Hematopoietic multipotent progenitor cell treated with erythropoietin and hydrocortisone succinate and interleukin-3 and kit ligand, for 17 days (in vitro differentiated cells): ENCODE data around the gene PIK3CB.
"Not testable (repeated sequence)": the region's sequence is repeated elsewhere in the genome, so short reads cannot be mapped to it uniquely, and the experiment has no call there.

Experiments used
- DNase-seq: peaks from one replicate; pipeline ENCODE4 v3.0.0-alpha.2; 2015; ENCODE audit warnings: low spot score

Gene PIK3CB

DNA sequence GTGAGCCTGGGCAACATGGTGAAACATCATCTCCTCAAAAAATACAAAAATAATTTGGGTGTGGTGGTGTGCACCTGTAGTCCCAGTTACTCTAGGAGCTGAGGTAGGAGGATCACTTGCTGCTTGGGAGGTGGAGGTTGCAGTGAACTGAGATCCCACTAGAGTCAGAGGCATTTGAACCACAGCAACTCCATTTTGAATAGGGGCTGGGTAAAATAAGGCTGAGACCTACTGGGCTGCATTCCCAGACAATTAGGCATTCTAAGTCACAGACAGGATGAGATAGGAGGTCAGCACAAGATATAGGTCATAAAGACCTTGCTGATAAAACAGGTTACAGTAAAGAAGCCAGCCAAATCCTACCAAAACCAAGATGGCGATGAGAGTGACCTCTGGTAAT lies 12.1 kb upstream of the PIK3CB start:
- not testable (repeated sequence) for DNase-seq

DNA sequence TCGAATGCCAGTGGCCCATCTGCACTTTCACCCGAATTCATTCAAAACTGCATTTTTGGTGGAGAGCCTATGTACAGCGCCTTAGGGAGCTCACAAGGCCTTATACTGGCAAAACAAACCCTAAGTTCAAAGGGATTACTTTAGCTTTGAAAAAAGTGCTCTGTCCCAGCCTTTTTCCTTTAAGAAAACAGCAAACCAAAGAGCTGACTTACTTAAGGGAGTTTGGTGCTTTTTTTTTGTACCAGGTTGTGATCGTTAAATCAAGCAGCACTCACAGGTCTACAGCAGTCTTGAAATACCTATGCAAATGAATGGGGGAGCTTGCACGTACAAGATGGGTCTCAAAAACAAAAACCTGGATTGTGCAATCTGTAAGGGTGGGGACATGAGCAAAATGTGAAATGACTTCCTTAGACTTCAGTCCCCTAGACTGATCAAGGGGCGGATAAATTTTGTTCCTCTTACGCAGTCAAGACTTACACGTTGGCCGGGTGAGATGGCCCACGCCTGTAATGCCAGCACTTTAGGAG lies 11.6 kb upstream of the PIK3CB start:
- no peak for DNase-seq

DNA sequence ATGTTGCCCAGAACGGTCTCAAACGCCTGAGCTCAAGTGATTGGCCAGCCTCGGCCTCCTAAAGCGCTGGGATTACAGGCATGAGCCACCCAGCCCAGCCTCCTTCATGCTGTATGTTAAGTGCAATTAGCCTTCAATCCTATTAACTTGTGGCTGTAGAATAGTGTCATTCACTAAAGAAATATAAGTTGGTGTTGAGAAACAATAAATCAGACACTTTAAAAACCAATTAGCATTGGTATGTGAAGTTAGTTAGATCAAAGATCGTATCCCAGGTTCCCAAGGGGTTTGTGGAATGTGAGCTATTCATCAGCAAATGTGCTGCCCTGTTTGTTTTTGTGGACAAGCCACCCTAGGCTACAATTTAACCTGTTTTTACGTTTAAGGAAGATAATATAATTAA lies 11.0 kb upstream of the PIK3CB start:
- DNase-seq: no peak

DNA sequence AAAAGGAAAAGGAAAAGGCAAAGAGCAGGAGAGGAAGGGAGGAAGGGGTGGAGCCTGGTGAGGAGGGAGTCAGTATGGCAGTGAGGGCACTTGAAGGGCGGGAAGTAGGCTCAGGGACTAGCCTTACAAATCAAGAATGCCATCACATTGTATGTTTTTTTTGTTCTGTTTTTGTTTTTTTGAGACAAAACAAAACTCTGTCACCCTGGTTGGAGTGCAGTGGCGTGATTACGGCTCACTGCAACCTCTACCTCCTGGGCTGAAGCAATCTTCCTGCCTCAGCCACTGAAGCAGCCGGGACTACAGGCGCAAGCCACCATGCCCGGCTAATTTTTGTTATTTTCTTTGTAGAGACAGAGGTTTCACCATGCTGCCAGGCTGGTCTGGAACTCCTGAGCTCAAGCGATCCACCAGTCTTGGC lies 10.5 kb upstream of the PIK3CB start:
- no peak for DNase-seq

DNA sequence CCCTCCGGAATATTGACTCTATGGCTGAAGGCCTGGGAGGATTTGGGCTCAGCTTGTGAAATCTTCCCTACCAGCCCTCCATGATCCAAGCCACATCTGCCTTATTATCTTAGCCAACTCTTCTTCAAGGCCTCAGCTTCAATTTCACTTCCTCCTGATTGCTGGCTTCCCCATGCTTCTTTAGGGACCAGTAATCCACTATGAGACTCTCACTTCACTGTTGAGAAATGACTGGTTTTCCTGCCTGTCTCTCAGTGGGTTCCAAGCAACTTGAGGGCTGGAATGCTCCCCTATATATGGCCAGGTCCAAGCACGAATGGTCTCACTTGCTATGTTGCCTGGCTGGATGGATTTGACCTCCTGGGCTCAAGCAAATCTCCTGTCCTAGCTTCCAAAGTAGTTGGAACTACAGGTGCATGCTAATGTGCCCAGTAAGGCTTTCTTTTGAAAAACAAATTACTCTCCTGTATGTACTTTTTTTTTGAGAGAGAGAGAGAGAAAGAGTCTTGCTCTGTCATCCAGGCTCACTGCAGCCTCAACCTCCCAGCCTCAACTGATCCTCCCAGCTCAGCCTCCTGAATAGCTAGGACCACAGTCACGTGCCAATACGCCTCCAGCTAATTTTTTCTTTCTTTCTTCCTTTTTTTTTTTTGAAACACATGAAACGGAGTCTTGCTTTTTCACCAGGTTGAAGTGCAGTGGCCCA lies 7.9 kb upstream of the PIK3CB start:
- no peak for DNase-seq

DNA sequence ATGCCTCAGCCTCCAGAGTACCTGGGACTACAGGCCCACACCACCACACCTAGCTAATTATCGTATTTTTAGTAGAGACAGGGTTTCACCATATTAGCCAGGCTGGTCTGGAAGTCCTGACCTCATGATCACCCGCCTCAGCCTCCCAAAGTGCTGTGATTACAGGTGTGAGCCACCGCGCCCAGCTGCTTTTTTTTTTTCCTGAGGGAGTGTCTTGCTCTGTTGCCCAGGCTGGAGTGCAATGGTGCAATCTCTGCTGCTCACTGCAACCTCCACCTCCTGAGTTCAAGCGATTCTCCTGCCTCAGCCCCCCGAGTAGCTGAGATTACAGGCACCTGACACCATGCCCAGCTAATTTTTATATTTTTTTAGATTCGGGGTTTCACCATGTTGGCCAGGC lies 3.7 kb upstream of the PIK3CB start:
- DNase-seq: not testable (repeated sequence)

DNA sequence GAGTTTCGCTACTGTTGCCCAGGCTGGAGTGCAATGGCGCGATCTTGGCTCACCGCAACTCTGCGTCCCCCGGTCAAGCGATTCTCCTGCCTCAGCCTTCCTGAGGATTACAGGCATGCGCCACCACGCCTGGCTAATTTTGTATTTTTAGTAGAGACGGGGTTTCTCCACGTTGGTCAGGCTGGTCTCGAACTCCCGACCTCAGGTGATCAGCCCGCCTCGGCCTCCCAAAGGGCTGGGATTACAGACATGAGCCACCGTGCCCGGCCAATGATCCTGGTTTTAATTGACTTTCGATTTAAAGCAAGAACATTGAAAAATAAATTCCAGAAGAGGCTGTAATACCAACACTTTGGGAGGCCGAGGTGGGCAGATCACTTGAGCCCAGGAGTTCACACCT lies 1.1 kb upstream of the PIK3CB start:
- DNase-seq: not testable (repeated sequence)

DNA sequence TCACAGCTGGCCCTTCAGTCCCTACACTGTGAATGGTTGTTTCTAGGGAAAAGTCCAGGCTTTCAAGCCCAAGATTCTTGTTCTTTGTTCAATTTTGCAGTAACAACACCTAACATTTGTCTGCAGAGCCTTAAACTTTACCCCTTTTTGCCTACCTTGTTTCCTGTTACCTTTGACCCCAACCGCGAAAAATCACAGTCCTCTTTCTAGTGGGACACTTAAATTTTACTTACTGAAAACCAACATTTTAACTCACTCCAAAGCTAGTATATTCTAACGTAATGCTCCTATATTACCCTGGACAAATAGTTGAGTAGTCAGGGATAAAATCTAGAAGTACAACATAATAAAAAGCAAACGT lies 649 bp upstream of the PIK3CB start:
- no peak for DNase-seq

DNA sequence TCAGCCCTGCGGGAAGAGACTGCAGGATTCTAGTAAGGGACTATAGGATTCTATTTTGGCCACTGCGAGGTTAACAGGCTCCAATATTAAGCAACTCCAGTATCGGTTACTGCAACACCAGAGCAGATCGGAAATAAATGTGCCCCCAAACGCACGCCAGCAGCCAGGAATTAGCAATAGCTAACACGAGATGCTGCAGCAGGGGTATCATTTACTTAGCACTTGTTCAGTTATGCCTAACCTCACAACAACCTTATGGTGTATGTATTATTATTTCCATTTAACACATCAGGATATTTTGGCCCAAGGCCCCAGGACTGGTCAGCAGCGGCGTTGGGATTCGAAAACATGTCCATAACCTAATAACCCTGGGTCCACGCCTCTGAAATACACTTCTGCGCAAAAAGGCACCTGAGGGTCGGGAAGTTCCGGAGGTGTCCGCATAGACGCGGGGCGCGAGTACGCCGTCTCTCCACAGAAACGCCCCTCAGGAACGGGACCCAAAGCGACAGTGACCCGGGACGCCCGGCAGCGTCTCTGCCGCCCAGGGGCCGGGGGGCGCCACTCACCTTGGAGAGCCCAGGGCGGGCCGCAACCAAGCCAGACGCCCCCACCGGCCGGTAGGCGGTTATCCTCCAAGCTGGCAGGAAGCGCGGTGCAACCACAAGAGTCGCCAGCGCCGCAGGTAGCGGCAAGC lies 681 bp downstream of the PIK3CB start:
- DNase-seq: peak; percentile 42

DNA sequence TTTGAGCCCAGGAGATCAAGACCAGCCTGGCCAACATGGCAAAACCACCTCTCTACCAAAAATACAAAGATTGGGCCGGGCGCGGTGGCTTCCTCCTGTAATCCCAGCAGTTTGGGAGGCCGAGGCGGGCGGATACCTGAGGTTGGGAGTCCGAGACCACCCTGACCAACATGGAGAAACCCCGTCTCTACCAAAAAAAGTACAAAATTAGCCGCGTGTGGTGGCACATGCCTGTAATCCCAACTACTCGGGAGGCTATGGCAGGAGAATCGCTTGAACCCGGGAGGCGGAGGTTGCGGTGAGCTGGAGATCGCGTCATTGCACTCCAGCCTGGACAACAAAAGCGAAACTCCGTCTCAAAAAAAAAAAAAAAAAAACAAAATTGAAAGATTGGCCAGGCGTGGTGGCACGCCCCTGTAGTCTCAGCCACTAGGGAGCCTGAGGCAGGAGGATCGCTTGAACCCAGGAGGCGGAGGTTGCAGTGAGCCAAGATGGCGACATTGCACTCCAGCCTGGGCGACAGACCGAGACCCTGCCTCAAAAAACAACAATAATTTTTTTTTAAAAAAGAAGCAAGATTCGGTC lies 2.2 kb downstream of the PIK3CB start:
- DNase-seq: not testable (repeated sequence)

DNA sequence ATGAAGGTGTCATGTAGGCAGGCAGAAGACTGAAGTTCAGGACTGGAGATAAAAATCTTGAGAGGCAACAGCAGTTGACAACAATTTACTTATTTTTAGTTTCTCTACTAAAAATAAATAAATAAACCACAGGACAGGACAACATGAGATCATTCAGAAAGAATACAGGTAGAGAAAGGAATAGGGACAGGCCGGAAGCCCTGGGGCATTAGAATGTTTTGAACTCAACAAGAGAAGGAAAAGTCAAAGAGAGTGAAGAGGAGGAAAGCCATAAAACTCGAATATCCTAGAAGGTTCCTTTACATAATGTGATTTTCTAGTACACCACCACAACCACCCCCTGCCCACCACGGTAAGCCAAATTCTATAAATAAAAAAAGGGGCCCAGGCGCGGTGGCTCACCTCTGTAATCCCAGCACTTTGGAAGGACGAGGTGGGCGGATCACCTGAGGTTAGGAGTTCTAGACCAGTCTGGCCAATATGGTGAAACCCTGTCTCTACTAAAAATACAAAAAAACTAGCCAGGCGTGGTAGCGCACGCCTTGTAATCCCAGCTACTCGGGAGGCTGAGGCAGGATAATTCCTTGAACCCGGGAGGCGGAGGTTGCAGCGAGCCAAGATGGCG lies 4.7 kb downstream of the PIK3CB start:
- no peak for DNase-seq

DNA sequence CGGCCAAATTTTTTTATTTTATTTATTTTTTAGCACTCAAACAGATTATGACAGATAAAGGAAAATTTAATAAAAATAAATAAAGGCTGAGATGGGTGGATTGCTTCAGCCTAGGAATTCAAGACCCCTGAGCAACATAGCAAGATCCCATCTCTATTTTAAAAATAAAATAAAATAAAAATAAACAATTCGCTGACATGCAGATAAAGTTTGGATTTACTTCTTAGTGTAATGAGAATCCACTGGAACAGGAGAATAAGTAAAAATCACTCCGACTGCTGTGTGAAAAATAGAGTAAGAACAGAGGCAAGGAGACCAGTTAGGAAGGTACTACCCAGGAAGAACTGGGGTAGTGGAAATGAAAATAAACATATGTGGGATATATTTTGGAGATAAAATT lies 5.6 kb downstream of the PIK3CB start:
- DNase-seq: no peak

DNA sequence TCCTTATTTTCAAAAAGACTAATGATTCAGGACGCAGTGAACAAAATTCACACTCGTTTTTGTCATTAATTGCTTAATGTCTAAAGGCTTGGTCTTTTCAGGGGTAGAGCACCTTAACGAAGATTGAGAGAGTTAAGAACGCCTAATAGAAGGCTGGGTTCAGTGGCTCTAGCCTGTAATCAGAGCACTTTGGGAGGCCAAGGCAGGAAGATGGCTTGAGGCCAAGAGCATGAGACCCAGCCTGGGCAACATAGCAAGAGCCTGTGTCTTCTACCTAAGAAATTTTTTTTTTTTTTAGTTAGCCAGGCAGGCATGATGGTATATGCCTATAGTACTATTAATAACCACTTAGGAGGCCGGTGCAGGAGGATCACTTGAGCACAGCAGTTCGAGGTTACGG lies 7.5 kb downstream of the PIK3CB start:
- no peak for DNase-seq

DNA sequence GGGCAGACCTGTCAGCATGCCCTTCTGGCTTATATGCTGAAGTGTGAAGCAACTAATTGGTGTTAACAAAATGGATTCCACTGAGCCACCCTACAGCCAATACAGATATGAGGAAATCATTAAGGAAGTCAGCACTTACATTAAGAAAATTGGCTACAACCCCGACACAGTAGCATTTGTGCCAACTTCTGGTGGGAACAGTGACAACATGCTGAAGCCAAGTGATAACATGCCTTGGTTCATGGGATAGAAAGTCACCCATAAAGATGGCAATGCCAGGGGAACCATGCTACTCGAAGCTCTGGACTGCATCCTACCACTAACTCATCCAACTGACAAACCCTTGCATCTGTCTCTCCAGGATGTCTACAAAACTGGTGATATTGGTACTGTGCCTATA lies 9.4 kb downstream of the PIK3CB start:
- no peak for DNase-seq

DNA sequence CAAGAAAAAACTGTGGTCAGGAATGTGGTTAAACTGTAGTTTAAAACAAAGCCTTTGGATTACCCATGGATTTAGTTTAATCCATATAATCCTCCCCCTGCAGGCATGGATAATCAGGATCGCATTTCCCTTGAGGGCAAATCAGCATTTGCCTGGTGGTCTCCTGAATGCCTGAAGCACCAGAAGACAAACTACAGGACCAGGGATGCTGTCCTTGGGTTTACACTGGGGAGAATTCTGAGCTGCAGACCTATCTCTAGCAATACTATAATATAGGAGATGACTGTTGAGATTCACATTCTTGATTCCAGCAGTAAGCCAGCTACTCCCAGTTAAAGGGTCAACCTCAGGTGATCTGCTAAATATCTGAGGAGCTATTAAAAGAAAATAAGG lies 10.6 kb downstream of the PIK3CB start:
- DNase-seq: no peak

DNA sequence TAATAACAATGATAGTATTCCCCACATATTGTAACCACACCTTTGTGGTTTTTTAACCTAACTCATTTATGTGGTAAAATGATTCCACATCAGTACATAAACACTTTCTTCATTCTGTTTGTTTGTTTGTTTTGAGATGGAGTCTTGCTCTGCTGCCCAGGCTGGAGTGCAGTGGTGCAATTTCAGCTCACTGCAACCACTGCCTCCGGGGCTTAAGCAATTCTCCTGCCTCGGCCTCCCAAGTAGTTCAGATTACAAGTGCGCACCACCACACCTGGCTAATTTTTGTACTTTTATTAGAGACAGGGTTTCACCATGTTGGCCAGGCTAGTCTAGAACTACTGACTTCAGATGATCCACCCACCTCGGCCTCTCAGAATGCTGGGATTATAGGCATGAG lies 14.3 kb downstream of the PIK3CB start:
- DNase-seq: not testable (repeated sequence)

DNA sequence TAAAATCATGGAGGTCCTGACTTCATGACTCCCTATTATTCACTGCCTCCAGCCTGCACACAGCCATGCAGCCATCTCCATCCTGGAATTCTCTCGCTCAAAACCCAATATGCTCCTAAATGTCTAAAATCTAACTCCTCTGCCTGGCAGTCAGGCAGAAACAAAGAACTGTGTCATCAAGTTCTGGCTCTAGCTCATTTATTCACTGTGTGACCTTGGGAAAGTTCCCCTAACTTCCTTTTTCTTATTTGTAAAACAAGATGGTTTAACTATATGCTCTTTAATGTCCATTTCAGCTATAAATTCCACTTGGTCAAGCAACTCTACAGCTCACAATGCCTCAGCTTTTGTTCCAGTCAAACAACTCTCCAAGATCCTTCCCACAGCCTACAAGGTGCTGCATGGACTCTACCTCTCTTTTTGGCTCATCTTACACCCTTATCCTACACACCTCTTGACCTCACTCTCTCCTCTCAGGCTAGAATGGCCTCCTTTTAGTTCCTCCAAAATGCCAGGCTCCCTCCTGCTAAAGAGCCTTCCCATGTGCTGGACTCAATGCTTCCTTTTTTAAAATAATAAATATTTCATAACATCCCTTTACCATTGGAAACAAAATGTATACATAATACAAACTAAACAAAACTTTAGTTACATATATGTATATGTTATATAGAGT lies 16.4 kb downstream of the PIK3CB start:
- DNase-seq: no peak

DNA sequence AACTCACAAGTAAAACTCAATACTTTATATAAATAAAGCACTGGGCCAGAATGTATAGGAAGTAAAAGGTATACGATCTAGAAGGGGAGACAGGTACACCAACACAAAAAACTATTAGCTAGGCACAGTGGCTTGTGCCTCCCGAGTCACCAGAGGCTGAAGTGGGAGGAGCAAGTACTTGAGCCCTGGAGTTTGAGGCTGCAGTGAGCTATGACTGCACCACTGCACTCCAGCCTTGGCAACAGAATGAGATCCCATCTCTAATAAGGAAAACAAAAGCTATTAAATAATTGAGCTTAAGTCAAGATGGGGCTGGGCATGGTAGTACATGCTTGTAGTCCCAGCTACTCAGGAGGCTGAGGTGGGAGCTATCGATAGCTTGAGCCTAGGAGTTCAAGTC lies 17.0 kb downstream of the PIK3CB start:
- no peak for DNase-seq

DNA sequence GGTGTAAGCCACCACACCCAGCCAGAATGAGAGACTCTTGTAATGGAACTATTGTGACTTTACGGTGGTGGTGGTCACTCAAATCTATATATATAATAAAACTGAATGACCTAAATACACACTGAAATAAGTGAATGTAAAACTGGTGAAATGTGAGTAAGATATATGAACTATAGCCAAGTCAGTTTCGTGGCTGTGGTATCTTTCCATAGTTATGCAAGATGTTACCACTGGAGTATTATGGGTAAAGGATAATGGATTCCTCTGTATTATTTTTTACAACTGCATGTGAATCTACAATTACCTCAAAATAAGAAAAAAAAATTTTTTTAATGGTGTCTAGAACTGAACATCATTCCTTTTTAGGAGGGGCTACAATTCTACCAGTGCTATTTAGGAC lies 21.9 kb downstream of the PIK3CB start:
- DNase-seq: no peak

DNA sequence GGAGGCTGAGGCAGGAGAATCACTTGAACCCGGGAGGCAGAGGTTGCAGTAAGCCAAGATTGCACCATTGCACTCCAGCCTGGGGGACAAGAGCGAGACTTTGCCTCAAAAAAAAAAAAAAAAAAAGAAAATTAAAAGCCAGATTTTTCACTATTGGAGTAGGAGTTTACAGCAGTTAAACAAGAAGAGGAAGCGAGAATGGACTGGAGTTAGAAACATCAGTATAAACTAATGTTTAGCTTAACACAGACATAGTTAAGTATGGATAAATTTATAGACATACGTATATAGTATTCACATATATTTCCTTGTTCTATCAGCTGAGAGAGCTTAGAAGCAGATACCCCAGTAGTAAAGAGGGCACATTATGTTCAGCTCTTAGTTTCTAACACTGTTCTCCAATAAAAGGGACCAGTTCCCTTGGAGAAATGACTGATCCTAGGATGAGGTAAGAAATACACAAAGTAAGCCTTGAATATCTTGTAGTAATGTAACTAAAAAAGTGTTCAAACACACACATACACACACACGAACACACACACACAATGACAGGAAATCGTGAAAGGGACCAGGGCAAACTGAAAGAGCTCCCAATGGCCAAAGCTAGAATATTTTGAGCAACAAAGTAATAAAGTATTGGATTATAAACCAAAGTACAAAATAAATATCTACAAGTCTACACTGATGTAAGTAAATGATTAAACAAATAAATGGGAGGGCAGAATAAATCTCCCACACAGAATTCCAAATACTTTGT lies 25.1 kb downstream of the PIK3CB start:
- DNase-seq: no peak

DNA sequence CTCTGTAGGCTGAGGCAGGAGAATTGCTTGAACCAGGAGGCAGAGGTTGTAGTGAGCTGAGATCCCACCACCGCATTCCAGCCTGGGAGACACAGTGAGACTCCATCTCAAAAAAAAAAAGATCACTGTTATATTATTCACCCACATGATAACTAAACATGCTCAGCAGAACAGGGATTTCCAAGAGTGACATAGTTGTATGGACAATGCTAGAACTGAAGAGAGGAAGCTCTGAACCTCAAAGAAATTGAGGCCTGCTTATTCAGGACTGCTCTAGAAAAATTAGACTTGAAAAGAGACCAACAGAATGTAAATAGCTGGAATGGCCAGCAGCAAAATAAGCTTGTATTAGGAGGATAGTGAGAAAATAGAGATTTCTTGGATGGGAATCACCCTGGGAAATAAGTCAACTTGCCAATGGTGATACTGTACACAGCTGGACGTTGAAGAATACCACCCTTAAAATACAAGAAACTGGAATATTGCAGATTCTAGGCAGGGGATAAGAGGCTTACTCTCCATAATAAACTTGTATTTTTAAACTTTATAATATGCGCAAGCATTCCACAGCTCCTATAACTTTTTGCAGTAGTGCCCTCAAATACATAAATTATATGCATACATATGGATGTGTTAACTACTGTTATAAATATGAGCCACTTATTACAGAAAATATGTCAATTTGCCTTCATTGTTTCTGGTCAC lies 28.2 kb downstream of the PIK3CB start:
- no peak for DNase-seq
